A549 treated with AZD9567 at 1 μM for 4 hours (cell line): Measurements from ENCODE around the gene OR2A2. TPM values are rescaled to one million over a fixed set of nuclear protein-coding genes. Genes with fewer than 3 reads are reported as not detected.

Source experiments
- total RNA-seq: library from RNA; stranded (reverse); fragments of 200-300 nt; extraction: Qiagen RNA extraction; gene quantifications from 5 replicates; pipeline ENCODE4 v1.2.3, GENCODE V29; 2022; ENCODE audit not compliant: insufficient read depth

Gene OR2A2, protein sequence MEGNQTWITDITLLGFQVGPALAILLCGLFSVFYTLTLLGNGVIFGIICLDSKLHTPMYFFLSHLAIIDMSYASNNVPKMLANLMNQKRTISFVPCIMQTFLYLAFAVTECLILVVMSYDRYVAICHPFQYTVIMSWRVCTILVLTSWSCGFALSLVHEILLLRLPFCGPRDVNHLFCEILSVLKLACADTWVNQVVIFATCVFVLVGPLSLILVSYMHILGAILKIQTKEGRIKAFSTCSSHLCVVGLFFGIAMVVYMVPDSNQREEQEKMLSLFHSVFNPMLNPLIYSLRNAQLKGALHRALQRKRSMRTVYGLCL
- total RNA-seq: not detected in 5 replicates

GRCh38 chr7:144109283-144109682, at the start of gene OR2A2:
Gene OR2A2 (plus strand): TSS chr7:144109583. CDS start chr7:144109583, 0 bp downstream.

DNA sequence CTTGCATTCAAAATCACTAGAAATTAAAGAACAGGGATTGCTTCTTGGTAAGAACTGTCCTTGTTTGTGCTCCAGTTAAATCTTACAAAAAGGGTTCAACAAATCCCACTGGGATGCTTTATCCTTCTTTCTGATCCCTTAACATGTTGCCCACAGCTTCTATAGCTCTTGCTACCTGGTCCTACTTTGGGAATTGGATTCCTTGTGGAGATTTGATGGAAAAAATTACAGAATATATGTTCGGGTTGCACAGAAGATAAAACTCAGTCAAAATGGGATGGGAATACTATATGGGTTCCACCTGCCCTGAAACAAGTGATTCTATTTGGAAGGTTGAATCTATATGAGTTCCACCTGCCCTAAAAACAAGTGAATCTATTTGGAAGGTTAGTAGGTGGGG, 39.9 kb upstream of the OR2A2 start, which contains the start of gene OR2A25:
OR2A25 (plus strand) TSS at position 301 of the 400 bp plus-strand sequence. CDS start 4,409 bp downstream, outside the sequence.

DNA sequence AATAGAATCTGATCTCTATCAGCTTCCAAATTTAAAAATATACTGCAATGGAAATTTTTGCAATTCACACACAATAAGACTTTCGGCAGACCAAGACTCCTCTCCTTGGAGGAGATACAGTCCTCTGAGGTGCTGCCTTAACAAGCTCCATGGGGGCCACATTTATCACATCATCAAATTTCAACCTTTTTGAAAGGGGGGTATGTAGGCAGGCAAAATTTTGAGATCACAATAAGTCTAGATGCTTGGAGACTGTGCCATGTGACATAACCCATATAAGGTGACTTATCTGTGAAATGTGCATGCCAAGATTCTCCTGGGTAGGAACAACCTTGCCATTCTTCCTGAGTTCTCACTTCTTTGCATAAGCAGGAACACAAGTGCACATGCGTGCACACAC, 23.4 kb upstream of the OR2A2 start, which contains the start of gene OR2A12:
OR2A12 (plus strand) TSS at position 301 of the 400 bp plus-strand sequence. CDS start 8,830 bp downstream, outside the sequence.

GRCh38 chr7:144122876-144123275, 13.5 kb downstream of the OR2A2 start, which contains the start of gene OR2A14:
Gene OR2A14 (plus strand): TSS chr7:144123176. CDS start chr7:144129113, 5,937 bp downstream.

Other genes with a start within 250 kb of the OR2A2 start
- gene TCAF1, start 207.4 kb upstream of the OR2A2 start, total RNA-seq: 16.8 to 24.3 TPM (median 21.4 TPM) in 5 replicates
- not detected in 5 replicates for gene OR2F2, start 174.3 kb upstream of the OR2A2 start, total RNA-seq
- gene OR2F1, start 154.7 kb upstream of the OR2A2 start, total RNA-seq: not detected in 5 replicates
- not detected in 5 replicates for gene OR6B1, start 109.3 kb upstream of the OR2A2 start, total RNA-seq
- gene OR2A5, start 60.6 kb upstream of the OR2A2 start, total RNA-seq: not detected in 5 replicates
- gene OR2A25, start 39.8 kb upstream of the OR2A2 start, total RNA-seq: not detected in 5 replicates
- not detected in 5 replicates for gene OR2A12, start 23.3 kb upstream of the OR2A2 start, total RNA-seq
- gene OR2A14, start 13.6 kb downstream of the OR2A2 start, total RNA-seq: not detected in 5 replicates
- 0.02 to 0.03 TPM in 2 of 5 replicates, not detected in the others for gene CTAGE4, start 73.9 kb downstream of the OR2A2 start, total RNA-seq
- 0.27 to 0.53 TPM (median 0.39 TPM) in 4 of 5 replicates, not detected in the other for gene ARHGEF35, start 86.2 kb downstream of the OR2A2 start, total RNA-seq
- gene OR2A42, start 130.0 kb downstream of the OR2A2 start, total RNA-seq: not detected in 5 replicates
- gene OR2A7, start 155.2 kb downstream of the OR2A2 start, total RNA-seq: not detected in 5 replicates
- 0.02 TPM in 1 of 5 replicates, not detected in the others for gene CTAGE8, start 159.7 kb downstream of the OR2A2 start, total RNA-seq
- not detected in 5 replicates for gene OR2A1, start 202.8 kb downstream of the OR2A2 start, total RNA-seq
- gene ARHGEF5, start 245.8 kb downstream of the OR2A2 start, total RNA-seq: 2.1 to 3.5 TPM (median 2.2 TPM) in 5 replicates